Bronchial epithelial cell (primary cell): ENCODE results near the gene GABARAPL2. TPM values are rescaled to one million over a fixed set of nuclear protein-coding genes. Genes with fewer than 3 reads are reported as not detected.
"Not testable (repeated sequence)": the region's sequence is repeated elsewhere in the genome, so short reads cannot be mapped to it uniquely, and the experiment has no call there.

Experiments used
- DNase-seq: peaks from one replicate; pipeline ENCODE4 v3.0.0-alpha.2; 2010; ENCODE audit warnings: low read depth
- FAIRE-seq: peaks from 2 replicates; lab custom pipeline; 2011; peaks lifted over from hg19 to GRCh38; lab: Jason Lieb, UNC
- H3K27me3 ChIP-seq: 2 replicates; pipeline ENCODE4 v1.5.1; 2011; ENCODE audit warnings: low read length; ENCODE audit not compliant: control insufficient read depth, insufficient read depth
- H3K36me3 ChIP-seq: 2 replicates; pipeline ENCODE4 v1.5.1; 2011; ENCODE audit warnings: low read length; ENCODE audit not compliant: control insufficient read depth, insufficient read depth
- H3K4me3 ChIP-seq: 2 replicates; pipeline ENCODE4 v1.5.1; 2011; ENCODE audit warnings: mild to moderate bottlenecking, low read depth, low read length, control low read depth
- CTCF ChIP-seq: IDR thresholded peaks from 2 replicates; pipeline ENCODE4 v1.5.1; 2011; ENCODE audit warnings: mild to moderate bottlenecking, moderate library complexity, low read length, control low read depth, inconsistent platforms; ENCODE audit not compliant: insufficient read depth, severe bottlenecking
- total RNA-seq: library from RNA; depleted of rRNA; stranded (reverse); fragments of >200 nt; gene quantifications from 2 replicates; pipeline ENCODE4 v1.2.1, GENCODE V29; 2014

GABARAPL2 gene
- total RNA-seq, 1 donor from 2014 or later = 27.6 TPM

- H3K4me3 ChIP-seq = no peak within 1 kb of the TSS
- FAIRE-seq (no peak), DNase-seq (no peak)
- TF ChIP-seq CTCF = no peak
- peaks cover 2% of the 10 kb centered on the region for H3K27me3 ChIP-seq
- H3K36me3 ChIP-seq = no peaks in the 10 kb centered on the region
Observed at GRCh38 chr16:75535901-75536300, 30.3 kb upstream of the GABARAPL2 start, which contains the start of gene CHST5. Gene CHST5, minus strand, starts transcription at chr16:75536108. Its CDS starts 5,724 bp downstream, at chr16:75530384.

- FAIRE-seq (no peak), DNase-seq (no peak)
- no peak for TF ChIP-seq CTCF
- H3K4me3 ChIP-seq = no peak overlapping the region
- no peaks in the 10 kb centered on the region for H3K36me3 ChIP-seq
- H3K27me3 ChIP-seq = peaks cover 2% of the 10 kb centered on the region
Observed at GRCh38 chr16:75537776-75538175, 28.4 kb upstream of the GABARAPL2 start.

DNA sequence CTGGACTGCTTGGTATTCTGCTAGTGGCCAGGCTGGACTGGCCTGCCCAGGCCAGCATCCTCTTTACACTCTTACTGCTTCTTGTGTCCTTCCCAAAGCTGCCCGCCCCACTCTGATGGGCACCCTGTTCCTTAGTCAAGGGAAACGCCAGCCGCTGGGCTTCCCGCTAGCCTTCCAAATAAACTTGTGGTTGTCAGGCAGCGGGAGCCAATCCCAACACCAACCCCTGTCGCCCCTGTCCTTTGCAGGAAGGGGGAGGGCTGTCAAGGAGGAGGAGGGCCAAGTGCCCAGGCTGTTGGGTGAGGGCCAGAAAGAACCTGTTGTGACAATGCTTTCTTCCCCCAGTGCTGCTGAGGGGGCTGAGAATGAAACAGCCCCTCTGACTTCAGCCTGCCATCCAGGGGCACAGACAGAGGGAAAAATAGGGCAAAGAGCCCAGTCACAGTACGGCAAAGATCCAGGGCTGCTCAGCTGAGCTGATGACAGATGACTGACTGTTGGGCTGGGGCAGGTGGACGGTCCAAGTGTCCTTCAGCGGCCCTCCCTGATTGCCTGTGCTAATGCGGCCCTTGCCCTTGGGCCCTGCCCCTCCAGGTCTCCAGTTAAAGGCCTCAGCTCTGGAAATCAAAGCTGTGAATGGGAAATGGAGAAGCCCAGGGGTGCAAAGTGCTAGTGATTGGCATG lies 27.2 kb upstream of the GABARAPL2 start:
- not testable (repeated sequence) for H3K4me3 ChIP-seq, H3K27me3 ChIP-seq, DNase-seq, FAIRE-seq, H3K36me3 ChIP-seq

GRCh38 chr16:75541236-75541635 lies 24.9 kb upstream of the GABARAPL2 start:
- TF ChIP-seq CTCF = no peak
- H3K36me3 ChIP-seq = no peaks in the 10 kb centered on the region
- FAIRE-seq (no peak), DNase-seq (no peak)
- H3K27me3 ChIP-seq = no peaks in the 10 kb centered on the region
- H3K4me3 ChIP-seq = no peak overlapping the region

DNA sequence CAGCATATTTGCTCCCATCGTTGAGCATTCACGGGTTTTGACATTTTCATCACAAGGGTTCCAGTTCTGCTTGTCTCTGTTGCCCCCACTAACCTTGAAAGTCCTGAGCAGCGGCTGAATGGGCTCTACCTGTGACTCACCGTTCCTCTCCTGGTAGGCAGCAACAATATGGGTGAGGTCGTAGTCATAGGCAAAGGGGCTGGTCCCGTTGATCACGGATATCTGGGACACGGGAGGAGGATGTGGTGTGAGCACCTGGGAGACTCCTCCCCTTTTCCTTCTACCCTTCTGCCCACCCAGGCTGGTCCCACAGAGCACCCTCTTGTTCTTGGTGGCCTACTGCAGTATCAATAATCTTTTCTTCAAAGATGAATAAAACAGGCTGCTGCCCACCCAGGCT lies 23.7 kb upstream of the GABARAPL2 start:
- not testable (repeated sequence) for H3K27me3 ChIP-seq, H3K36me3 ChIP-seq, H3K4me3 ChIP-seq, FAIRE-seq, DNase-seq

DNA sequence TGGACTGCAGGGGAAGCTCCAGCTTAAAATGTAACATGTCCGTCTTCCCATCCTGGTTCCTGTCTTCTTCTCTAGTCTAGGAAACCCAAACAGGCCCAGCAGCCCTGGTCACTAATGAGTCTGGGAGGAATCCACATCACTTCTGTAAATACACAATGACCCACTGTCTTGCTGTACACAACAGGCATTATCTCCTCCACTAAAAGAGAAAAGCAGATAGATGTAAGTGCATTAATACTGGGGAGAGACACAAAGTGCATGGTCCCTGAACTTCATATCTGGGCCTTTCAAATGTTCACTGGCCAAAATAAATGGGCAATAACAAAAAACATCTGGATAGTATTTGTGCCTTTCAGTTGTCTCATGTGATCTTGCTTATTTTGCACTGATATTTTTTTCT lies 20.3 kb upstream of the GABARAPL2 start:
- not testable (repeated sequence) for DNase-seq, H3K4me3 ChIP-seq, H3K36me3 ChIP-seq, H3K27me3 ChIP-seq, FAIRE-seq

DNA sequence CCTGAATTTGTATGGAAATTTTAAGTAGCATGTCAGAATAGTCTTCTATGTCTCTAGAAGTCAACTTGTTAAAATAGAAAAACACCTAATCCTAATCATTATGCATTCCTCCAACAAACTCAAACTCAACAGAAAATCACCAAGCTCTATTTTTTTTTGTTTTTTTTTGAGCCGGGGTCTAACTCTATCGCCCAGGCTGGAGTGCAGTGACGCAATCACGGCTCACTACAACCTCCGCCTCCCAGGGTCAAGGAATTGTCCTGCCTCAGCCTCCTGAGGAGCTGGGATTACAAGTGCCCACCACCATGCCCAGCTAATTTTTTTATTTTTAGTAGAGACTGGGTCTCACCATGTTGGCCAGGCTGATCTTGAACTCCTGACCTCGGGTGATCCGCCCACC lies 19.9 kb upstream of the GABARAPL2 start:
- Histone ChIP-seq H3K4me3 (no peak overlapping the region), H3K36me3 (no peaks in the 10 kb centered on the region), H3K27me3 (no peaks in the 10 kb centered on the region)
- FAIRE-seq = no peak
- no peak for DNase-seq
- TF ChIP-seq CTCF = no peak

GRCh38 chr16:75548456-75548855 lies 17.7 kb upstream of the GABARAPL2 start:
- DNase-seq, H3K36me3 ChIP-seq, FAIRE-seq, H3K4me3 ChIP-seq, H3K27me3 ChIP-seq: not testable (repeated sequence)
